Vein endothelial cell (primary cell): ENCODE data around the gene CREM. TPM values are rescaled to one million over a fixed set of nuclear protein-coding genes. Genes with fewer than 3 reads are reported as not detected.

Experiments
- small RNA-seq: library from RNA; depleted of rRNA; stranded (forward); fragments of <200 nt; gene quantifications from one replicate; pipeline ENCODE3, GENCODE V24; 2012
- total RNA-seq: library from RNA; depleted of rRNA; stranded (reverse); fragments of >200 nt; gene quantifications from 2 replicates; pipeline ENCODE4 v1.2.3, GENCODE V29; 2012

The CREM gene
- 34.0 and 43.1 TPM in 2 replicates for total RNA-seq

DNA sequence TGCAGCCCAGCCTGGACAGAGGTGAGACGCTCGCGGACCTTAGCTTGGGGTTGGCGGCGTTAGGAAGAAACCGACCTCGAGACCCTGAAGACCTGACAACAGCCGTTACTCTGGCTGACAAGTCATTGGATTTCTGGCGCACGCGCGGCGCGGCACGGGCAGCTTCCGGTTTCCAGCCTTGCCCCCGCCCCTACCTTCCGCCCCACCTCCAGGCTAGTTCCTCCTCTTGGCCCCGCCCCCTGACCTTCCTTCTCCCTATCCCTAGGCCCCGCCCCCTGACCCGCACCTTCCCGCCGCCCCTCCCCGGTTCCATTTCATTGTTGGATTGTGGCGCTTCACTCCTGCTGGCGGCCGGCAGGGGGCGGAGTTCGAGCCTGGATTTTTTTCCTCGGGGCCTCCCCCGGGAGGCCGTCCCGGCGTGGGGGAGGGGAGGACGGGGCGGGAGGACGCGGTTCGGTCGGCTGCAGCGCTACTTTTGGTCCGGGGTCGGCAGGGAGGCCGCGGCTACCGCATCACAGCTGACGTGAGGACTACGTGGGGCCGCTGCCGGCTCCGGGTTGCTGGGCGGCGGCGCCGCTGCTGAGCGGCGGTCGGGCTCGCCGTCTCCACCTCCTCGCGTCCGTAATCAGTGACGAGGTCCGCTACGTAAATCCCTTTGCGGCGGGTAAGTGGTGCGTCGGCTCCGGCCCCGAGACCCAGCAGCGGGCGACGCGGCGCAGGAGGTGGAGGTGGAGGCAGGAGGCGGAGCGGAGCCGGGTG, at the start of gene CREM:
CREM (plus strand) TSS at position 317 of the 759 bp plus-strand sequence. CDS start 10,990 bp downstream, outside the sequence.

DNA sequence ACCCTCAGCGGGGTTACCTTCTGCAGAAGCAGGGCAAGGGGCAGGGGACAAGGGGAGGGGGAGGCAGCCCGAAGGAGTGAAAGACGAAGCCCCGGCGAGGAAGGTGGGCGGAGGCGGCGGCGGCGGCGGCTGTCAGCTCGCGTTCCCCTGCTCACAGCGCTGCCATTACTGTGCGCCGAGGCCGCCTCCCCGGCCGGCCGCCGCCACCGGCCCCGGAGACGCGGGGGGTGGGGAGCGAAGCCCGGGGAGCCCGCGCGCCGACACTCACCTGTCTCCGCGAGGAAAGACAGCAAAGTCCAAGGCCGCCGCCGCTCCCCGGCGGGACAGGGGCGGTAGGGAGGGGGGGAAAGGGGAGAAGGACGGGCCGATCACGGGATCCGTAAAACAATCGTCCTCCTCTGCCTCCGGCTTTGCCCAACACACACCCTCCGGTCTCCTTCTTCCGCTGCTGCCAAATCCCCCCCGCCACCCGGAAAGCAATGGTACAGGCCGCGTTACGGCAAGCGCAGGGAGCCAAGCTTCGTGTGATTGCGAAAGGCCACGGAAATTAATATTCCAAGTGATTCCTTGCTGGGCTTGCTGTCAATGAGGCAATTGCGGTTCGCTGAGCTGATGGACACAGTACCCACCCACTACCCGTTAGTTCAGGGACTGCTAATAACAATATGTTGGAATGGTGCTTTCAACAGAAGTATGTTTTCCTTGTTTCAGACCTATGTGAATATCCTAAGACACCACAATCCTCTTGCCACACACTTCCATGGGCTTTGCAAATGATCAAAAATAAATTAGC, 36.3 kb upstream of the CREM start, which contains the start of gene CUL2:
CUL2 (minus strand) TSS at position 180 of the 793 bp plus-strand sequence. CDS start 19,024 bp downstream, outside the sequence.

Small RNA genes within 50 kb of the gene (small RNA-seq; reads per million reads assigned to genes)
- gene MIR3611: 0.61 reads per million, percentile 39 among the genes with 10 or more reads in this experiment
- gene RNU6-1167P: not detected
- not detected for gene RNU6-794P
- gene RNU7-77P: not detected

Other genes with a start within 250 kb of the CREM start
- 27.8 and 48.1 TPM in 2 replicates for gene CUL2, start 36.5 kb upstream of the CREM start, total RNA-seq
- gene CCNY, start 209.7 kb downstream of the CREM start, total RNA-seq: 88.5 and 98.0 TPM in 2 replicates